ENCODE measurements around the gene PAK6. TPM values are rescaled to one million over a fixed set of nuclear protein-coding genes. Genes with fewer than 3 reads are reported as not detected.

PAK6 gene
- total RNA-seq, 1 donor from 2014 or later: not detected

- DNase-seq: no peak
- peak overlapping the region; percentile 22 for H3K4me3 Mint-ChIP-seq (ENCODE audit: unreplicated experiment)
- TF ChIP-seq CTCF (IDR thresholded peaks at IDR 0.05; ENCODE audit: partially characterized antibody, unreplicated experiment): no peak
- H3K27me3 Mint-ChIP-seq (ENCODE audit: unreplicated experiment): peaks cover 17% of the 10 kb centered on the region
- no peaks in the 10 kb centered on the region for H3K36me3 Mint-ChIP-seq (ENCODE audit: unreplicated experiment)
- H3K27ac Mint-ChIP-seq (ENCODE audit: unreplicated experiment): no peak overlapping the region
- peaks cover 2% of the 10 kb centered on the region for H3K9me3 Mint-ChIP-seq (ENCODE audit: unreplicated experiment)
- peaks cover 13% of the 10 kb centered on the region for H3K4me1 Mint-ChIP-seq (ENCODE audit: low read depth, unreplicated experiment)
Observed at GRCh38 chr15:40250771-40251483, 12.1 kb downstream of the PAK6 start.

GRCh38 chr15:40251486-40252140, 12.8 kb downstream of the PAK6 start:
- Mint-ChIP-seq H3K4me1 (ENCODE audit: low read depth, unreplicated experiment) (peaks cover 15% of the 10 kb centered on the region), H3K27me3 (ENCODE audit: unreplicated experiment) (peaks cover 17% of the 10 kb centered on the region), H3K36me3 (ENCODE audit: unreplicated experiment) (no peaks in the 10 kb centered on the region), H3K9me3 (ENCODE audit: unreplicated experiment) (peaks cover 2% of the 10 kb centered on the region), H3K4me3 (ENCODE audit: unreplicated experiment) (peak overlapping the region; percentile 38), H3K27ac (ENCODE audit: unreplicated experiment) (no peak overlapping the region)
- DNase-seq: no peak
- no peak for TF ChIP-seq CTCF (IDR thresholded peaks at IDR 0.05; ENCODE audit: partially characterized antibody, unreplicated experiment)

- DNase-seq: no peak
- Mint-ChIP-seq H3K36me3 (ENCODE audit: unreplicated experiment) (no peaks in the 10 kb centered on the region), H3K4me1 (ENCODE audit: low read depth, unreplicated experiment) (peaks cover 17% of the 10 kb centered on the region), H3K27me3 (ENCODE audit: unreplicated experiment) (peaks cover 17% of the 10 kb centered on the region), H3K27ac (ENCODE audit: unreplicated experiment) (no peak overlapping the region), H3K9me3 (ENCODE audit: unreplicated experiment) (peaks cover 2% of the 10 kb centered on the region), H3K4me3 (ENCODE audit: unreplicated experiment) (peak overlapping the region; percentile 38)
- no peak for TF ChIP-seq CTCF (IDR thresholded peaks at IDR 0.05; ENCODE audit: partially characterized antibody, unreplicated experiment)
Observed at GRCh38 chr15:40252141-40252437, 13.2 kb downstream of the PAK6 start.

- H3K27ac Mint-ChIP-seq (ENCODE audit: unreplicated experiment): no peak overlapping the region
- DNase-seq: no peak
- H3K36me3 Mint-ChIP-seq (ENCODE audit: unreplicated experiment): no peaks in the 10 kb centered on the region
- peak overlapping the region; percentile 49 for H3K4me3 Mint-ChIP-seq (ENCODE audit: unreplicated experiment)
- H3K27me3 Mint-ChIP-seq (ENCODE audit: unreplicated experiment): peaks cover 17% of the 10 kb centered on the region
- no peak for TF ChIP-seq CTCF (IDR thresholded peaks at IDR 0.05; ENCODE audit: partially characterized antibody, unreplicated experiment)
- H3K4me1 Mint-ChIP-seq (ENCODE audit: low read depth, unreplicated experiment): peaks cover 17% of the 10 kb centered on the region
- H3K9me3 Mint-ChIP-seq (ENCODE audit: unreplicated experiment): peaks cover 2% of the 10 kb centered on the region
Observed at GRCh38 chr15:40252438-40253166, 13.7 kb downstream of the PAK6 start.

All from glutamatergic neuron (in vitro differentiated cells).